NCI-H69 (cell line): ENCODE measurements around the gene REG4.
"Not testable (repeated sequence)": the region's sequence is repeated elsewhere in the genome, so short reads cannot be mapped to it uniquely, and the experiment has no call there.

Source experiments
- DNase-seq: peaks from one replicate; lab custom pipeline; 2025; lab: John Stamatoyannopoulos, UW

Gene REG4

GRCh38 chr1:119811387-119811786 lies at the start of gene REG4:
Gene REG4, minus strand, starts transcription at chr1:119811460. Its CDS starts 2,691 bp downstream, at chr1:119808769.
- no peak for DNase-seq

DNA sequence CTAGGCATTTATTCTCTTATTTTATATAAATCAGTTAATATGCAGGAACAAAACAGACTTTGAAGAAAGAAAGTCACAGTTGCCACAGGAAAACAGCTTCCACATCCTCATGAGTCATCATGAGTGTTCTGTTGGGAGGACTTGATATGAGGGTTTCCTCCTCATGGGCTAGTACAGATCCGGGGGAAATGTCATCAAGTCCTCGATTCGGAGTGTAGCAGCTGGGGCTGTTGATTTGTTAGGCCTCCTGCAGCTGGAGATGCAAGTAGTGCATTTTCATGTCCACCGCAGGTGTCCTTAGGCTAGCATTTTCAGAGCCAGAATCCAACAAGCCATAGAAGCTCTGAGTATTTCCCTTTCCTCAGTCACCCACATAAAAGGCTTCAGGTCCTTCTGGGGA lies 48.4 kb upstream of the REG4 start:
- no peak for DNase-seq

DNA sequence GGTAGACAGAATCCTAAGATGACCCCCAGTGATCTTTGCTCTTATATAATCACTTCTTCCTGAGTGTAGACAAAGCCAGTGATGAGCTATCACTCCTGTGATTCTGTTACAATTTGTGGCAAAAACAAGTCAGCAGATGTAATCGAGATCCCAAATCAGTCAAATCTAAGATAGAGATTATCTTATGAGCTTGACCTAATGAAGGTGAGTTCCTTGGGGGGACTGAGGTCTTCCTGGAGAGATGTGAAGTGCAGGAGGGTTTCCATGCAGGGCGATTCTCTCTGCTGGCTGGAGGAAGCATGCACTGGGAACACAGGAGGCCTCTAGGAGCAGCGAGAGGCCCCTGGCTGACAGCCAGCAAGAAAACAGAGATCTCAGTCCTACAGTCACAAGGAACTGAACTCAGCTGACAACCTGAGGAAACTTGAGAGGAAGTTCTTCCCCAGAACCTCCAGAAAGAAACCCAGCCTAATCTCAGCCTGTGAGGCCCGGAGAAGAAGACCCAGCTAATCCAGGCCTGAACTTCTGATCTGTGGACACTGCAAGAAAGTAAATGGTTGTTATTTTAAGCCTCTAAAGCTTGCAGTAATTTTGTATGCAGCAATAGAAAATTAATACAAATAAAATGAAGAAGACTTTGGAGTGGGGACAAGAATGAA lies 47.4 kb upstream of the REG4 start:
- not testable (repeated sequence) for DNase-seq

GRCh38 chr1:119858126-119858525 lies 46.9 kb upstream of the REG4 start:
- no peak for DNase-seq

GRCh38 chr1:119853155-119853554 lies 41.9 kb upstream of the REG4 start:
- DNase-seq: no peak

- DNase-seq: not testable (repeated sequence)
These were observed 32.9 kb upstream of the REG4 start for GRCh38 chr1:119844206-119844605.

GRCh38 chr1:119841306-119841705 lies 30.0 kb upstream of the REG4 start:
- DNase-seq: no peak

DNA sequence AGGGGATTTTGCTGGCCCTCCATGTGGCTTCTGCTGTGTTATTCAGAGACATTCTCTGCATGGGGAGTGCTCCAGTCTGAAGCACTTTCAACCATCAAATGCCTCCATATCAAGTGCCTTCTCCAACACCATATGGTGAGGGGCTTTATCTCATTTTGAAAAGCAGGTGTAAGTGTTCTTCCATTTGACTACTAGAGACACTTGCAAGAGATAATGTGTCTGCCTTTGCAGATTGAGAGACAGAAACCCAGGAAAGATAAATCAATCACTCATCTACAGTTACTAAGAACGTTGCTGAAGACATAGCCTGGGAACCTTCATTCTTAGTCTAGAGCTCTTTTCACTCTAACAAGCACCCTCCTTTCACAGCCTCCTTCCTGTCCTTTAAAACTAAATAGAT lies 29.5 kb upstream of the REG4 start:
- no peak for DNase-seq

DNA sequence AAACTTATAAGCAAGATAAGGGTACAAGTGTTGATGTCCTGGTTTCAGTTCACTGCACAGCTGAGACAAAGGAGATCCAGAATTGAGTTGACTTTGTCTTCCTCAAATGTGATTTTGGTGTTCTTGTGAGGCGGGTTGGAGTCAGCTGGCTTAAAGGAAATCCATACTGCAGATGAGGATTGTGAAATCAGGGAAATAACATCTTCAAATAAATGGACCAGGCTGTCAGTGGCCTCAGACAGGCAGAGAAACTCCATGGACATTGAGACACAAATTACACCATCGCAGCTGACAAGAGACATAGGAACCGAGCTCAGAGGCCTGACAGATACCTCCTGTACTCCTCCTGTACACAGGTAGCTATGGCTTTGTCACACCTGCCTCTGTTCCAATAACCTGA lies 27.0 kb upstream of the REG4 start:
- no peak for DNase-seq

DNA sequence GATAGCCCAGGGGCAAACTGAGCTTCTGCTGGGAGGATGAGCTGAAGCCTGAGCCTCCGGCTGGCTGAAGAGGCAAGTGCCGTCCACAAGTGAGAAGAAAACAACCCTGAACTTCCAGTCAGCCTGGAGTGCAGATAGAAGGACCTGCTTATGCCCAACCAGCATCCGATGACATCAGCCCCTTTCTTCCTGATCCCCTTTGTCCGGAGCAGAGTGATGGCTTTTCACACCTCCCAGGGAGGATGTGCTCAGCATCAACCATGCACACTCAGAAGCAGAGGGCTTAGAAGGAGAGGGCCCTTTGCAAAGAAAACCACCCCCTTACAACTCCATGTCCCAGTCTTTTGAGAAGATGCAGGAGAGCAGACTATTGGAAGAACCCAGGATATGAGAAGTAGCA lies 23.7 kb upstream of the REG4 start:
- no peak for DNase-seq

- no peak for DNase-seq
These were observed 19.8 kb upstream of the REG4 start for GRCh38 chr1:119831027-119831426.

DNA sequence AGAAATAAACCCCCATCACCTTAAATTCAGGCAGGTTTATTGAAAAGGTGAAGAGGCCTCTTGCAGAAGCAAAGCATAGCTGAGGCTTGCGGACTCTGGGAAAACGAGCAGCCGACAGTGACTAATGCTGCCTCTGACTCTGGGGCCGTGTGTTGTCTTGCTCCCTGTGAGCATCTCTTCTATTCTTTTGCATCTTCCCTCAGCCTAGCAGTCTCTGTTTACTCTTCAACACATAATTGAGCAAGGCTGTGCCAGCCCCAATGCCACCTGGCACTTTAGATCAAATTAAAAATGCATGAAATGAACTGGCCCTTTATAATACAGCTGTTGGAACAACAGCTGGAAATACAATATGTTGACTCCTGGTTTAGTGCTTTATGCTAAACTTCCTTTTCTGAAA lies 18.4 kb upstream of the REG4 start:
- DNase-seq: peak; percentile 87

GRCh38 chr1:119829006-119829405 lies 17.7 kb upstream of the REG4 start:
- peak; percentile 16 for DNase-seq

GRCh38 chr1:119828266-119828665 lies 17.0 kb upstream of the REG4 start:
- DNase-seq: no peak

DNA sequence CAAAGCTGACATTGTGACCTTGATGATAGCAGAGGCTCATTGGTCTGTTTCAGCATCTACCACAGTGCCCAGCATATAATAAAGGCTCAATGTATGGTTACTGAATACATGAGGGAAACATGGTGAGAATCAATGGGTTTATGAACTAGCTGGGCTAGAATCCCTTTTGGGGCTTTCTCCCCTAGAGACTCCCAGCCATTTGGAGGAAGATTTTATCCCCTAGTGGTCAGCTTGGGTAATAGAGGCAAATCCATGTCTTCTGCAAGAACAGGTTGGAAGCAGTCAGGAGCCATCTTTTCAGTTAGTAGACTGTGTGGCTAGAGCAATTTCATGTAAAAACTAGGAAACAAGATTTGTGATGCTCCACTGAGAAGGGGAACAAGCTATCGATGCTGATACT lies 15.8 kb upstream of the REG4 start:
- DNase-seq: peak; percentile 21

- DNase-seq: no peak
These were observed 11.1 kb upstream of the REG4 start for GRCh38 chr1:119822406-119822805.

DNA sequence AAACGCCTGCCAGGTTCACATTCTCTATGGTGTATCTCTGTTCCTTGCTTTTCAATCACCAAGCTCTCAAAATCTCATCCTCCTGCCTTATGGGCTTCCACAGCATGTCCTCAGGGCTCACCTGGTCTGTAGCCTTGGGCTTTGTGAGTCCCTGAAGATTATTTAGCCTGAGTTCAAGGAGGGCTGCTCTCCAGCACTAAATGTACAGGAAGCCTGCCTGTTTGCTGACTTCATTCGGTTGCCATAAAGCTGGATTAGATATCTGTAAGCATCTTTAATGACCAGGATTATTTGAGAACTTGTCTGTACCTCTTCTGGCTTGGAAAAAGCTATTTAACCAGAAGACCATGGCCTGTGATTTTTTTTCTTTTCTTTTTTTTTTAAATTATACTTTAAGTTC lies 6.9 kb upstream of the REG4 start:
- DNase-seq: peak; percentile 1

DNA sequence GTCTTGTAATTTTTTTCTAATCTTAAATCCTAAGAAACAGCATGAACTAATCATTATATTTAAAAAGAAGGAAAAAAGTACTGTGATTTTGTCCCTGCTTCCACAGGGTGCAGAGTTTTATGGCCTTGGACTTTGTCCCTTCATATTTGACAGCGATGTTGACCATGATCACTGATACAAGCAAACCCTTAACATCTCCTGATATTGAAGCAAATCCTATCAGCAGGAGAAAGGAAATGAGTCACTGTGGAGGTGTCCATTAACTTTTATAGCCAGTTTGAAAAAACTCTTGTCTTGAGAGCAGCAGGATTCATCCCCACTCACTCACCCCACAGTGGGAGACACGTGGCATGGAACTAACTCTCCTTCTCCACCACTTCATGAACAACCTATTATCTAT lies 5.1 kb upstream of the REG4 start:
- DNase-seq: peak; percentile 52

DNA sequence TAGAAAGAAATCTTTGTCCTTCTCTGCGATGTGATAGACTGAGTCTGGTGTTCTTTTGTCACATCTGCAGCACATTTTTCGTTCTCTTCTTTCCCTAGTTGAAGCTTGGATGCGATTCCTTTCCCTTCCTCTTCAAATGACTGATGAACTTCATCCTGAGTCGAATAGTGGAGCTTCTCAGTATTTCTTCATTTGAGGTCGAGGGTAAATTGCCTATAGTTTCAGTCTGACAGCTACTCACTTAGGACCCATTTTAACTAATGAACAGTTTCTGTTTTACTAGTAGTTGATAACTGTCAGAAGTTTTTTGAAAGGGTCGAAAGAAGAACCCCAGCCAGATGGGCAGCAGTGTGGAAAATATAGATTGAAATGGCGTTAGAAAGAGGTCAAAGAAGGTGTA lies 4.7 kb upstream of the REG4 start:
- no peak for DNase-seq

GRCh38 chr1:119815361-119815760 lies 4.1 kb upstream of the REG4 start:
- DNase-seq: no peak

DNA sequence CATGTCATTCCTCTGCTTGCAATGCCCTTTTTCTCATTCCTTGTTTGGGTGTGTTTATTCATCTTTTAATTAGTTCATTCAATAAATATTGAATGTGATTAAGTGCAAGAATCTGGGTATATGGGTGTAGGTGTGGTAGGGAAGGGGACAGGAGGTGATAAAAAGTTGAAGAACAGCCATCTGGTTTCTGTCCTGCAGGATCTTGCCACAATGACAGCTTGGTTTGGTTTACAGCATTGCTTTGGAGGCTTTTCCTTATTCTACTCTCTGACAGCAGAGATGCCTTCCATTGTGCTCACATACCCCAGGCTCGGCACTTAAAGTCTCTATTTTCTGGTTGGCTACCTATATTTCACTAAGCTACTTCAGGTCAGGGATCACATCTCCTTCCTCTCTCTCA lies 3.0 kb upstream of the REG4 start:
- DNase-seq: no peak

- DNase-seq: no peak
These were observed 811 bp upstream of the REG4 start for GRCh38 chr1:119811985-119812557.

DNA sequence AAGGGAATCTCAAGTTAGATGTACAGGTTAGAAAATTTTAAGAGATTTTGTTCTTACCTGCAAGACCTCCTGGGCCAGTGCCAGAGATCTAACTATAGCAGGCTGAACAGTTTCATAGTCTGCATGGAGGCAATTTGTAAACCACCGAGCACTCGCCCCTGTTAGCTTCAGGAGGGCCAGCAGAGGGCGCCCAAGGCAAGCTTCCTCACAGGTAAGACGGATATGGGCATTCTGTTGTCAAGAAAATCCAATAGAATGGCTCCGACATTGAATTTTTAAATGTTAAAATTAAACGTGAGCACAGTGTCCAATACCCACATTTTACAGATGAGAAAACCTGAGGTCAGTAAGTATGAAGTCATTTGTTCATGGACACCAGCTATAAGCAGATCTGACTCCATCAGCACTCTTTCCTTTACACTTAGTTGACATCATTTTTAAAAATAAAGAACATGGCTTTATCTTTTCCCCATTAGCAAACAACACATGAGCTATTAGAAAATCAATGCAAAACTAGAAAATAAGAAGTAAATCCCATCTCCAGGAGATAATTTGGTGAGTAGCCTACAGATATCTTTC lies 2.2 kb downstream of the REG4 start:
- peak; percentile 71 for DNase-seq

DNA sequence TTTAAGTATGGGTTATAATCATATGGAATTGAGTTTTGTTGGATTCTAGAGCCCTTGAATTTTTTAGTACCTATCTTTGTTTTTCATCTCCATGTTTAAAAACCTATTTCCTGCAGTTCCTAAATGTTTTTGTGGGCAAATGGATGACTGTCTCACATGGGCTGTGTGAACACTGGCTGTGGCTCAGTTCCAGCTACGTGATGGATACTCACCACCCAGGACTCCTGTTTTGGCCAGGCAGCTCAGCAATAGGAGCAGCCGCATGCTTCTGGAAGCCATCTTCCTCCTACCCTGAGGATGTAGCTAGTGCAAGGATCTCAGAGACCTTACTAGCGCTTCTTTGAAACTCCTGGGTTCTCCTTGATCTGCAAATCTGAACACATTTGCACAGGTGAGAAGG lies 2.8 kb downstream of the REG4 start:
- DNase-seq: peak; percentile 45
